SU-DHL-6 (cell line): ENCODE measurements around the gene PRPF38A.

Experiments used
- H2AFZ ChIP-seq: fragments of 200-600 bp; sonication (generic); 2 replicates; pipeline ENCODE4 v1.6.1; 2014; ENCODE audit warnings: low read depth, mild to moderate bottlenecking, moderate library complexity, mixed read lengths, antibody characterized with exemption, low read length; ENCODE audit not compliant: severe bottlenecking
- H3F3A ChIP-seq: fragments of 200-600 bp; shearing (Covaris generic); 2 replicates; pipeline ENCODE4 v1.6.0; 2016; ENCODE audit warnings: antibody characterized with exemption, mild to moderate bottlenecking; ENCODE audit not compliant: insufficient read depth
- H3K27ac ChIP-seq: fragments of 200-600 bp; sonication (generic); 2 replicates; pipeline ENCODE4 v1.5.1; 2016; ENCODE audit warnings: low read depth, mild to moderate bottlenecking, low read length, moderate library complexity, mixed read lengths
- H3K27me3 ChIP-seq: fragments of 200-600 bp; sonication (generic), shearing (Covaris generic); 2 replicates; pipeline ENCODE4 v1.6.0; 2014; ENCODE audit warnings: mild to moderate bottlenecking, low read length
- H3K36me3 ChIP-seq: fragments of 200-600 bp; sonication (generic); 2 replicates; pipeline ENCODE4 v1.6.1; 2014; ENCODE audit warnings: mild to moderate bottlenecking, low read length, mixed read lengths
- H3K4me2 ChIP-seq: fragments of 300-600, 200-600 bp; shearing (Covaris generic), sonication (generic); 2 replicates; pipeline ENCODE4 v1.6.0; 2014; ENCODE audit warnings: low read length, low read depth, mild to moderate bottlenecking; ENCODE audit not compliant: poor library complexity, severe bottlenecking
- H3K4me3 ChIP-seq: fragments of 200-600 bp; sonication (generic); 2 replicates; pipeline ENCODE4 v1.5.1; 2014; ENCODE audit warnings: antibody characterized with exemption, low read length, mild to moderate bottlenecking, mixed read lengths; ENCODE audit not compliant: insufficient read depth, poor library complexity, severe bottlenecking
- H3K79me2 ChIP-seq: fragments of 200-600 bp; sonication (generic); 2 replicates; pipeline ENCODE4 v1.6.1; 2014; ENCODE audit warnings: mild to moderate bottlenecking, low read length, moderate library complexity; ENCODE audit not compliant: insufficient read depth
- H3K9ac ChIP-seq: fragments of 200-600 bp; sonication (generic); 2 replicates; pipeline ENCODE4 v1.7.0; 2014; ENCODE audit warnings: mild to moderate bottlenecking, low read length
- H3K9me2 ChIP-seq: fragments of 200-600 bp; sonication (generic); replicated peaks from 2 replicates; pipeline ENCODE4 v1.6.1; 2014; ENCODE audit warnings: low read length; ENCODE audit not compliant: insufficient read depth
- H3K9me3 ChIP-seq: fragments of 200-600 bp; sonication (generic); 2 replicates; pipeline ENCODE4 v1.6.1; 2014; ENCODE audit warnings: low read length, mixed read lengths; ENCODE audit not compliant: insufficient read depth
- H4K20me1 ChIP-seq: fragments of 200-600 bp; sonication (generic); 2 replicates; pipeline ENCODE4 v1.6.1; 2014; ENCODE audit warnings: low read depth, mild to moderate bottlenecking, antibody characterized with exemption, low read length, moderate library complexity, mixed read lengths
- CTCF ChIP-seq: fragments of 200-600 bp; sonication (generic); IDR thresholded peaks from one replicate; pipeline ENCODE4 v1.5.1; 2017; ENCODE audit warnings: antibody characterized with exemption, mild to moderate bottlenecking, low read length, moderate library complexity; ENCODE audit not compliant: insufficient read depth, poor library complexity, severe bottlenecking
- EZH2phosphoT487 ChIP-seq: fragments of 200-600 bp; sonication (generic), shearing (Covaris generic); conservative IDR thresholded peaks from 2 replicates; pipeline ENCODE4 v1.6.1; 2018; ENCODE audit warnings: mild to moderate bottlenecking, antibody characterized with exemption, low read length, moderate library complexity, mixed read lengths

PRPF38A gene

GRCh38 chr1:52435650-52436049 lies 31.2 kb downstream of the PRPF38A start:
- Histone ChIP-seq H3K36me3 (peaks cover 34% of the 10 kb centered on the region; the same call in 1 of the 2 replicates), H3K9me2 (no peaks in the 10 kb centered on the region), H3K27me3 (no peaks in the 10 kb centered on the region), H3K9ac (no peak overlapping the region), H3F3A (peaks cover 2% of the 10 kb centered on the region; the same call in 1 of the 2 replicates), H3K27ac (no peak overlapping the region), H3K9me3 (no peaks in the 10 kb centered on the region), H3K79me2 (no peaks in the 10 kb centered on the region), H2AFZ (no peak overlapping the region), H4K20me1 (no peaks in the 10 kb centered on the region), H3K4me2 (no peak overlapping the region), H3K4me3 (no peak overlapping the region)
- no peak for TF ChIP-seq CTCF
- TF ChIP-seq EZH2phosphoT487, result no peak

GRCh38 chr1:52436817-52437216 lies 32.4 kb downstream of the PRPF38A start:
- Histone ChIP-seq H3K9ac (no peak overlapping the region), H4K20me1 (no peaks in the 10 kb centered on the region), H3K4me2 (no peak overlapping the region), H3K27me3 (no peaks in the 10 kb centered on the region), H3K9me2 (no peaks in the 10 kb centered on the region), H3F3A (peaks cover 8% of the 10 kb centered on the region; the same call in 1 of the 2 replicates), H3K4me3 (no peak overlapping the region), H2AFZ (no peak overlapping the region), H3K9me3 (no peaks in the 10 kb centered on the region), H3K79me2 (no peaks in the 10 kb centered on the region), H3K27ac (no peak overlapping the region), H3K36me3 (peaks cover 31% of the 10 kb centered on the region; the same call in 1 of the 2 replicates)
- no peak for TF ChIP-seq CTCF
- no peak for TF ChIP-seq EZH2phosphoT487

- Histone ChIP-seq H3F3A (peaks cover 11% of the 10 kb centered on the region; the same call in 1 of the 2 replicates), H2AFZ (no peak overlapping the region), H3K4me2 (no peak overlapping the region), H3K9ac (no peak overlapping the region), H3K36me3 (peaks cover 22% of the 10 kb centered on the region), H3K27me3 (no peaks in the 10 kb centered on the region), H4K20me1 (no peaks in the 10 kb centered on the region), H3K9me3 (no peaks in the 10 kb centered on the region), H3K9me2 (no peaks in the 10 kb centered on the region), H3K79me2 (no peaks in the 10 kb centered on the region), H3K27ac (no peak overlapping the region), H3K4me3 (no peak overlapping the region)
- TF ChIP-seq CTCF (no peak), EZH2phosphoT487 (no peak)
These were observed 35.6 kb downstream of the PRPF38A start for GRCh38 chr1:52439976-52440375.
